HK-2 (cell line): ENCODE measurements around the gene GRIK3.

Experiments
- DNase-seq: peaks from one replicate; pipeline ENCODE4 v3.0.0-alpha.2; 2018; ENCODE audit not compliant: unreplicated experiment

GRIK3 gene

DNA sequence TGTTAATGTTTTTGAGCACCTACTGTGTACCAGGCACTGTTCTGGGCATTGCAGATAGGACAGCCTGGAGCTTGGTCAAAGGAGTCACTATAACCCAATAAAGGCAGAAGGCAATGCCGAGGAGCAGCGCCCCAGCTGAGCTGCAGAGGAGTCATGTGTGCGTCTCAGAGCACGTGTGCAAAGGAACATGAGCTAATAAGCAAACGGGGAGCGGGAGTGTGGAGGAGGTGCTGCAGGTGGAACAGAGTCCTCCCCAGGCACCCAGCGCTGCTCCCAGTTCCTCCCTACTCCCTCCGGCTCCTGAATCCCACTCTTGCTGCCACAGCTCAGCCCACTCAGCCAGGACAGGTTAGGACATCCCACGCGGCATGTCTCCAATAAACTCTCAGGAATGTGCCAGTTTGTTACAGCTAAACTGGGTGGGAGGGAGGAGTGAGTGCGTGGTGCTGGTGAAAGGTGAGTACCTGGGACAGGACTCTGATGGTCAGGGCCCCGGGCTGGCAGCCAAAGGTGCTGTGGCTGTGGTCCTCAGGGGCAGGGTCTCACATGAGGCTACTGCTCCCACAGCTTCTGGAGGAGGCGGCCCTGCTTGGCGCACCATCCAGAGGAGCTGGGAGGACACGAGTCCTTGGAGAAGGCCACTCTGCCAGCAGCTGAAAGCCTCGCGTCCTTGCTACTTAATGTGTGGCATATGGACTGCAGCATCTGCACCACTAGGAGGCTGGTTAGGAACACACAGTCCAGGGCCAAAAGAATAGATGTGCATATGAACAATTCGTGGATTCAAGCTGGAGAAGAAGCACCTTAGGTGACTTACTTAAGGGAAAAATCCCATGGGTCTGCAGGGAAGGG, 52.3 kb downstream of the GRIK3 start:
- DNase-seq = no peak

DNA sequence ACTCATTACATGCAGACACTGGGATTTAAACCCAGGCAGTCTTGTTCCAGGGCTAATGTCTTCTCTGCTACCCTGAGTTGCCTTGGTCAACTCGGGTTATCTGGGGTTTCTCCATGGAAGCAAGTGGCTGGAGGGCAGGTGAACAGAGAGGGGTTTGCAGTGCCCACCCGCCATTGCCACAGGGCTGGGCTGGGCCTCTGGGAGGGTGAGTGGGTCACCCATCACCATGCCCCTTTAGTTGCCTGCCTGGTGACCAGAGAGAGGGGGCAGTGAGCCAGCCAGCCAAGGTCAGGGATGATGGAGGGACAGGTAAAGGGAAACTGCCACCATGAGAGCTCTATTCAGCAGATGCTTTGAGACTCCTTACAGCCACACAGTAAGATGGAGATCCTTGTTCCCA, 53.2 kb downstream of the GRIK3 start:
- no peak for DNase-seq

DNA sequence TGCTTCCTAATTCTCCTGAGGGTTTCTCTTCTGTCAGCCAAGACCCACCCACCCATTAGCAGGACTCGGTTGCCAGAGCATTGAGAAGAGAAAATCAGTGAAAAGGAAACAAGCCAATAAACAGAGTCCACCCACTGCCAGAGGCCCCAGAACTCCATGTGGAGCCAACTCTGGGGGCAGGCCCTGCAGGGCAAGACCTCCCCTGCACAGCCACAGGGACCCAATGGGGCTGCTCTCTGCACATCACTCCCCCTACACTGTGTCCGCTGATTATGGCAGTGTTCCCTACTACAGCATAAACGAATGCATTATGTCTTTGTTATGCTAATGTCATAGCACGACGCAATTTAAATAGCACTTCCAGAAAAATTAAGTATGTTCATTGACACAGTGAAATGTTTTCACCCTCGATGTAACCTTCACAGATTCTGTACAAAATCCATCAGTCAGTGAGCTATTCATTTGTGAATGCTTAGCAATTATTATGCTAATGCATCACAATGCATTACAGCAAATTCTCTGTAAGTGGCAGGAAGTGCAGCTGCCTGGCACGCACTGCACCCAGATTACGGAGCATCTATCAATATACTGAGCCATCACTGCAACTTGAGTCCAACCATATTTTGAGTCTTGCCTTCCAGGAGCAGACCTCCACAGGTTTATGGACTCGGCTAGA, 56.4 kb downstream of the GRIK3 start:
- DNase-seq = no peak

DNA sequence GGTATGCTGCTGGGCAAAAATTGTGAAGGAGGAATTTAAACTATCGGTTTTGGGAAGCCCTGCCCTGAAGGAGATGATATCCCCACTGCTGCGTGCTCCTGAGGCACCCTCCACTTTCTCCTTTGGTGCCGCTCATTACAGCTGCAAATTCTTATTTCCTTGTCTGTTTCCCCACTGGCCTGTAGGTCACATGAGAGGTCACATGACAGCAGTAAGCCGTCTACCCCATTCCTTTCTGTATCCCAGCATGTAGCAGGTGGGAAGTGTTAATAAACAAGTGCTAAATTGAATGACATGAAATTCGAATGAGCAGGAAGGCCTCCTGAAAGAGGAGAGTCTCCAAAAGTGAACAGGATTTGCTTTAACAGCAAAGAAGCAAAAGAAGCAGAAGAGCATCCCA, 58.7 kb downstream of the GRIK3 start:
- DNase-seq = no peak

DNA sequence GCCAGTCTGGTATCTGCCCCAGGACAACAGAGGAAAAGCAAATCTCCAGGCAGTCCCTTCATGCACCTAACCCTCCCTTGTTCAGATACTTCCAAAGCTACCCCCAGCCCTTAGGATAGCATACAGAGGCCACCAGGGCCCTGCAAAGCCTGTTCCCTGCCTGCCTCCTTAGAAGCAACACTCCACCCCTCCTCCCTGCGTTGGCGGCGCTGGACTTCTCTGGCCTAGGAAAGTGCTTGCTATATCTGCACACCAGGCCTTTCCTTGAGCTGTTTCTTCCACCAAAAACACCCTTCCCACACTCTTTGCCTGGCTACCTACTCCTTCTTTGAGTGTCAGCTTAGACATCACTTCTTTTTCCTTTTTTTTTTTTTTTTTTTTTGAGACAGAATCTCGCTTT, 61.3 kb downstream of the GRIK3 start:
- DNase-seq = no peak

DNA sequence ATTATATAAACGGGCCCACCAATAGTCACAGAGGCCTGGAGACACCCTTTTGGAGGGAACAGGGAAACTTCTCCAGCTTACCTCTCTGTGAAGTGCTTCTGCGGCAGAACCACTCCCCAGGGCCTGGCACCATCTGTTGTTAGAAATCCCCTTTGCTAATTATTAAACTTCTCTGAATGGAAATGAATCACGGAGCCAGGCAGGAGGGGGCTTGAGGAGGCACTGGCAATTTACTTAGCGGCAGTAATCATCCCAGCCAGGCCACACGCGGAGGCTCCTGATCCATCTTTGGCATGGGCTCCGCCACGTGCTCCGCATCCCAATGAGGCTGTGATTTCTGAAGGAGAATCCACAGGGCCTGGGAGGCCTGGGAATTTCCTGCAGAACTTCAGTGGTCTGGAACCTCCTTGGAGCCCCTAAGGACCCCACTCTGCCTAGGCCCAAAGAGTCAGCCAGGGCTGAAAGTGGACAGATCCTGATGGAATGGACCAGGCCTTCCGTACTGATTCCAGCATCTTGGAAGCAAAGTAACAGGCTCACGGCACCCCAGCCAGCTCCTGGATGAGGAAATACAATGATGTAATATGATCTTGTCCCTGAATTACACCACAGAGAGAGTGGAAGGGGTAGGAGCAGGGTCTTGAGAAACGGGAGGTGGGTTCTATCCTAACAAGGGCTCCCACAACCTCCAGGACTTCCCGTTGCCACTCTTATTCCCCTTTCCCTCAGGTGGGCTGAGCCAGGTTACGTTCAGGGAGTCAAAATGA, 62.3 kb downstream of the GRIK3 start:
- no peak for DNase-seq

DNA sequence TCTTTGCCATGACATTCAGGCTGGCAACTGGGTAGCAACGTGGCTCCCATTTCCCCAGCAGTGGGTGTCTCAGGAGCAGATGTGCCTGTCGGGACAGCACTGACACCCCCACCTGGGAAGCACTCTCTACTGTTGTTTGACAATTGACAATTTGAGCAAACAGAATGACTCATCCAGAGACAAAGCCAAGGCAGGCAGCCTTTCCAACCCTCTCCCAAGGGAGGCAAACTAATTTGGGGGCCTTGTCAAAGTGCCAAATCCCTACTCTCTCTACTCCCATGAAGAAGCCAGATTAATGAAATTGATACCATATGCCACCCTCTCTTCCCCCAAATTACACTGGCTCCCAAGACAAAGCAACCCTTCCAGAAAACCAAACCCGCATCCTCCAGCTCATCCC, 65.6 kb downstream of the GRIK3 start:
- DNase-seq = no peak

DNA sequence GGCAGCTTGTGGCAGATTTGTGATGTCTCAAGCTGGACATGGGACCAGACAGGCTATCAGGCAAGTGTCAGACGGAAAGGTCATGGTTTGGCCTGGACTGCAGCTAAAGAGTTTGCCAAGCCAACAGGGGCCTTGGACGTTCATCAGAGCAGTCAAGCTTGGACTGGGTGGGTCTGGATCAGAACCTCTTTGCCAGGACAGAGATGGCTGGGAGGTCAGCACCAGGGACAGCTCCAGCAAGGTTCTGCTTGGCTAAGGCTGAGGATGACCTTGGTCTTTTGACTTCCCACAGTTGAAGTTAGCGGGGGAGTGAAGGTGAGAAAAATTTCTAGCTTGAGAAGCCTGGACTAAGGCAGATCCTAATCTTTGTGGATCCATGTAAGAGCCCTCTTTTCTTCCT, 68.1 kb downstream of the GRIK3 start:
- DNase-seq = peak; percentile 31

DNA sequence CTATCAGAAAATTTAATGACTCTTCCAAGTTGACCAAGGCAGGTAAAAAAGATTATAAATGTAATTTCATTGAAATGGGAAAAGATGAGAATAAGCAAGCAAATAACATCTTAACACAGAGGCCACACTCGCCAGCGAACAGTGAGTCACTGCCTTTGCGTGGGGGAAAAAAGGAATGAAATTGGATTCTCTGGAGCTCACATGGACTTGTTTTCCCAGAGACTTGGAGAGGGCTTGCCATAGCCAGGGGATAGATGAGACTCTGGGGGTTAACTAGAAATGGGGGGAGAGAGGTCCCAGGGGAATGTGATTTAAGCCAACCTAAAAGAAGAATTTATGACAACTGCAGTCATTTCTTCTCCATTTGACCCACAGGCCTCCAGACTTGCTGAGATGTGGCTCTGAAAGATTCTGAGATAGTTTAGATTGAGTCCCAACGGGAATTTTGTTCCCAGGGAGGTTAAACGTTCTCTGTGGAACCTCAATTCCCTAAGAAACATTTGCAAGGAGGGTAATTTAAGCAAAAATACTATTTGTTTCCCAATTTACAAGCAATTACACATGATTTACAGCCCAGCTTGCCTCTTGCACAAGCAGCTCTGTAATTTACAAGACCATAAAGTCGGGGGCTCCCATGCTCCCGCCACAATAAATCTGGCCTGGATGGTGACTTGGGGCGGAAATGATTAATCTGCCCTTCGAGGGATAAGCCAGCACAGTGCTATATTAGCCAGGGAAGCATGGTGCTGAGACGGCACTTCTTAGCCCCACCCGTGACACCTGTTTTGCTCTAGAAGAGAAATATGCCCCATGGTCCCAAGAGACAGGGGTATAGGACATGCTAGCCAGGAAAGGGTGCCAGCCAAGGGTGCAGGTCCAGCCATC, 68.8 kb downstream of the GRIK3 start:
- no peak for DNase-seq

DNA sequence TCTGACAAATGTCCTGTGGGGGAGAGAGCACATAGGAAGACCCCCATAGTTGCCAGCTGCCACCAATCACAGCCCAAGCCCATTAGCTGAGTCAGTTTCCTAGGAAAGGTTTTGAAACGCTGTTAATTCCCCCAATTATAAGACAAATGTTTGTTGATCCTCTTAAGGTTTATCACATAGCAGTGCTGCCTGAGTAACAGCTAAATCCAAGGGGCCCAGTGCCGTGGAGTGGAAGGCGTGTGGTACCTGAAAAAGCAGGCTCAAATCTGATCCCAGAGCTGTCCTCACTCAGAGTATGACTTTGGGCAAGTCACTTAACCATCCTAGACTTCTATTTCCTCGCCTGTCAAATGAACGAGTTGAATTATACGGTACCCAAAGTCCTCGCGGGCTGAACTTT, 69.5 kb downstream of the GRIK3 start:
- DNase-seq = no peak

DNA sequence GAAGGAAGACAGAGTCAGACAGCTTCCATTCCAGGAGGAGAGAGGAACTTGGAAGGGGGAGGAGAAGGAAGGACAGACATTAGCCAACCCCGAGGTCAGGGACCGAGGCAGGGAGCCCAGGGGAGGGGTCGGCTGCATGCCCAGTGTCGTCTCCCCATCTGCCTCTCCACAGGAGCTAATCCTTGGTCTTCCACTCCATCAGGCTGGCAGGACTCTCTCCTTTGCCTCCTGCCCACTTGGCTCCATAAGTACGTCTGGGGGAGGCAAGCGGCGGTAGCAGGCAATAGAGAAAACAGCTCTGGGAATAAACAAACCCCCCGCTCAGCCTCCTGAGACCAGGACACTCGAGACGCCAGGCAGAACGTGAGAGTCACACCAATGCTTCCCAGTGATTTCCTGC, 71.3 kb downstream of the GRIK3 start:
- DNase-seq = no peak

DNA sequence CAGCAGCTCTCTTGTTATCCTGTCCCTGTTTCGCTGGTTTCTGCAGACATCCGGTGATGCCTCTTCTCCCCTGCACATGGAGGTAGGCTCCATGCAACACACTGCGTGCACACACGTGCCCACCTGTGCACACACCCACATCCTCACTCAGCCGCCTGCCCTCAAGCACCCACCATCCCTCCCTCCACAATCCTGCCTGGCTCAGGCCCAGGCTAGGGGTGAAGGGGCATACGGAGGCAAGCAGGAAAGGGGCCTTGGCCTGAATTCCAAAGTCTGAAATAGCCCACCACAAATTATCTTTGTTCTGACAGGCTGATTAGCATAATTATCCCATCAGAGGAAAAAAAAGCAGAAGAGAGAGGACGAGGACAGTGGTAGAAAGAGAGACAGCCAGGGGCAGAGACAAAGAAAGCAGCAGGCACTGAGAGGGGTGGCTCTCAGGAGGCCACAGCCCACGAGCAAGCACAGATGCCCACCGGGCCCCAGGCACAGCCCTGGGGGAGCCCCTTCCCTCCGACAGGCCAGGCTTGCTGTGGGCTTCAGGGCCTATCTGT, 73.2 kb downstream of the GRIK3 start:
- DNase-seq = no peak

DNA sequence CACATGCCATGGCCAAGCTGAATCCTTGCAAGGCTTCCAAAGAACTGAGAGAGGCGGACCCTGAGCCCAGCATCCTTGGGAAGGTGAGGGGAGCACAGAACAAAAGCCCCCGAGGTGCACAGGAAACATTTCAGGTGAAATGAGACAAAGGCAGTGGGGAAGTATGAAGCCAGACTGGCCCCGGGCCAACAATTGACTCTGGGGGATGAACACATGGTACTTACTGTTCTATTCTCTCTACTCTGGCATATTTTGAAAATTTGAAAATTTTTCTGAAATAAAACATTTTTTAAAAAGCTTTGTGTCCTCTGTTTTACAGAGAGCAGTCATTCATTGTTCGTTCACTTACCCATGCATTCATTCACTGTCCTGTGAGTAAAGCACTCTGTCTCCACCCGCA, 77.7 kb downstream of the GRIK3 start:
- DNase-seq = no peak

DNA sequence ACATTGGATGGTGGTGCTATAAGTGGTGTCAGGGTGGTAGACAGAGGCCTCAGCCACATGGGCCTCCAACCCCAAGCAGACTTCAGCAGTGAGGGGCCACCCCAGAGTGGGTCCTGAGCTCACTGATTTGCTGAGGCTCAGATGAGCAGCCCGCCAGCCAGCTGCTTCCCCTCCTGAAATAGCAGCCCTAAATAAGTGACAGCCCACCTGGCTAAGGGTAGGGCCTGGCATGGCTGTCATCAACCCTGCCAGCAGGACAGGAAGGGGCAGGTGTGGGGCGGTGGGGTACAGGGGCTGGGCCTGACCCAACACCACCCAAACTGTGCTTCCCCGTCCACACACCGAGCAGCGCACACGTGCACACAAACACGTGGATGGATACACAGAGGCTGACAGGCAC, 79.3 kb downstream of the GRIK3 start:
- no peak for DNase-seq

DNA sequence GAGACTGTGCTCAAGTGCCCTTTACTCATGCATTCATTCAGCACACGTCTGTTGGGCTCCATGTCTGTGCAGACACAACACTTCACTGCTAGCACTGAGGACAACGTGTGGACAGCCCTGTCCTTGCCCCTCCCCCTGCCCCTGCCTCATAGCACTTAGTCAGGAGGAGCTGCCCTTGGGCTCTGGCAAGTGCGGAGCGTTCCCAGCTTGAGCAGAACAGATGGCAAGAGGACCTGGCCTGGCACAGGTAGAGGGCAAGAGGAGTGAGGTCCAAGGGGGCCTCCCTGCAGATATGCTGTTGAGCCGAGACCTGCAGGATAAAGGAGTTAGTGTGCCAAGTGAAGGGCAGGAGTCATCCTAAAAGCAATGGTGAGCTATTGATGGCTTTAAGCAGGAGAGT, 81.3 kb downstream of the GRIK3 start:
- no peak for DNase-seq

DNA sequence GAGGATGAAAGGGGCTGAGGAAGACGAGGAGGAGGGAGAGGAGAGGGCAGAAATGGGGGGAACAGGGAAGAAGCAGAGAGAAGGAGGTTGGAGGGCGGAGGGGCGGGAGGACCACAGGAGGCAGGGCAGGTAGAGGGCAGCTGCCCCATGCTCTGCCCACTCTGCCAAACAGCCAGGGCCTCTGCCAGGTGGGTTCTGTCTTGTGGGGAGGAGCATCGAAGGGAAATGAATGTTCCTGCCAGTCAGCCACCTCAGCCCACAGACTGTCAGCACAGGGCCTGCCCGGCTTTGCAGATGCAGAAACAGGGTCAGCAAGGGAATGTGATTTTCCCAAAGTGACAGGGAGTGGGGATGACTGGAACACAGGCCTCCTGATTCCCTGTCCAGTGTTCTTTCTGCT, 82.6 kb downstream of the GRIK3 start:
- DNase-seq = no peak

DNA sequence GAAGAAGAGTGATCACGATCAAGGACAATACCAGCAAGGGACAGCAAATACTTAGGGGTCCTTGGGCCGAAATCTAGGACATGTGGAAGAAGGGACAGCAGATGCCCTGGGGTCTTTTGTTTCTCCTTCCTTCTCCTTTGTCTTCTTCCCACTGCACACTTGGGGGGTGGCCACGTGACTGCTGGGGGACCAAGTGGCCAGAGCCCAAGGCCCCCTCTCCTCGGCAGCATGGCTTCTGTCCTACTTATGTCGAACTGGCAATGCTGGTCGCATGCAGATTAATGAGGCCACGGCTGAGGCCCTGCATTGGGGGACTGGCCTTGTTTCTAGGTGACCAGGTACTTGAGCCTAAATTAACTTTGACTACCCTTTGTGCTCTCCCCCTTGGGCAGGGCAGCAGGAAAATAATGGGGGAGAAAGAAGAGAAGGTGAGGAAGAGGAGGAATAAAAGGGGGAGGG, 83.0 kb downstream of the GRIK3 start:
- no peak for DNase-seq

DNA sequence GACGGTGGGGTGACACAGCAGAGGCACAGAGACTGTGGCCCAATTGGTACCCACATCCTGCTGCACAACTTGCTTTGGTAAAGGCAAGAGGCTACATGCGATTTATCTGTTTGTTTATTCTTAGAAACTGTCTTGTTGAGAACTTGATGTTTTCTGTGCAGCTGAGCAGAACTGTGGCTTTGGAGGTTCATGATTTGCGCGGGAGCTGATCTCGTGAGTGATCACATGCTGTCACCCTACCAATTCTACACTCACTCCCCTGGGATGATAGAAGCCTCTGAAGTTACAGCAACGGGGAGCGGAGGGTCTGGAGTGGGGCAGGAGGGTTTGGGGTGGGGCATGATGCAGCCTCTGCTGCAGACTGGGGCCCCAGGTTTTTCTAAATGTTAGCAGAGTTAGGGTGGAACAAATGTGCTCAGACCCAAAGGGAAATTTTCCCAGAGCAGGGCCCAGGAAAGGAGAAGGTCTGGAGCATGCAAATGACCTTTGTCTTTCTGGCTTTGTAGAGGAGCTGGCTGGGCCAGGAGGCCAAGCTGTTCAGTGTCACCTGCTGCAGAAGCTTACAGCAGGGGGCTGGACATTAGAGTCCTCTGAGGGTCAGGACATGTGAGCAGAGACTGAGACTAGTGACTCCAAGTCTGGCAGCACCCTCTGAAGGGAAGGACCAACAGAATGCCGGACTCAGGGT, 83.6 kb downstream of the GRIK3 start:
- no peak for DNase-seq

DNA sequence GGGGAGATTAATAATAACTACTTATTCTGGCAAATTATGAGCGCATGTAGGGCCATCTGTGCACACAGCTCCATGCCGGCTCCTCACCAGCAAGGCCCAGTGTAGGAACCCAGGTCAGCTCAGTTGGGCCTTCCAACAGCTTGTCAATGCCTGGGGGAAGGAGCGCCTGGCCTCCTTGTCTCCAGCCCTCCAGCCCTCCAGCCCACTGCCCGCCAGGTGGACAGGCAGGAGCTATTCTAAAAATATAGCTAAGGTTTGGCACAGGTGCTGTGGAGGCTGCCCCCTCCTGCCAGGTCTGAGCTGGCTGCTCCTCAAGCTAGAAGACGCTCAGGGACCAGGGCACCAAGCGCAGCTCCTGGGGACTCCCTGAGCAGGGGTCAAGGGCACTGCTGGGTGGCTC, 85.7 kb downstream of the GRIK3 start:
- DNase-seq = no peak

DNA sequence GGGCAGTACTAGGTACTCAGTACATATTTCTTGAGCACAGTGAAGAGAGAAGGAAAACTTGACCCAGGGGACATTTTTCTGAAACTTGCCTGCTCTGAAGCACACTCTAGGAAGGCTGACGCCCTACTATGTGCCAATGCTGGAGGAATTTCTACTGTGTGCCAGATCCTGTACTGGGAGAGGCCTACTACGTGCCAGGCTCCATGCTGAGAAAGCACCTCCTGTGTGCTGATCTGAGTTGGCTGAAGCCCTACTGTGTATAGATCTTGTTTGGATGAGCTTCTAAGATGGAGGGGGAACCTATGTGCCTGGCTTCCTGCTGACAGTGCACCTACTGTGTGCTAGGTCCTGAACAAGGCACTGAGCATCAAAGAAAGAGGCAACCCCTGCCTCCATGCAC, 86.2 kb downstream of the GRIK3 start:
- no peak for DNase-seq

DNA sequence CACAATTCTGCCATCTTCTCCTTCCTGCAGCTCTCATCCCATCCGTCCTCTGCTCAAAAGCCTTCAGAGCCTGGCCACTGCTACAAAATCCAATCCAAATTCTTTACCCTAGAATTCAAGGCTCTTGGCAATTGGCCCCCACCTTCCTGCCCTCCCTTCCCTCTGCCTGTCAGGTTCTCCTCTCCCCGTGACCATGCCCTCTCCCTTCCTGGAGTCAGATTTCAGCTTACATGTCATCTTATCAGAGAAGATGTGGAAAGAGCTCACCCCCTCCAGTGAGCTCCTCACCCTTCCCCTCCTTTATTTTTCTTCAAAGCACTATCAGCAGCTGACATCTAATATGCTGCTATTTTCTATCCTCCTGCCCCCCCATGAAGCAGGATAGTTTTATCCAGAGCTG, 86.9 kb downstream of the GRIK3 start:
- no peak for DNase-seq
